GM12864 (cell line): ENCODE measurements around the gene CCDC142.
A peak's percentile ranks its signal among the peaks of the same experiment; 100 is the strongest.
"Not testable (repeated sequence)": the region's sequence is repeated elsewhere in the genome, so short reads cannot be mapped to it uniquely, and the experiment has no call there.

ENCODE experiments used
- DNase-seq: peaks from one replicate; pipeline ENCODE4 v3.0.0-alpha.2; 2011; ENCODE audit warnings: low read depth
- H3K4me3 ChIP-seq: 2 replicates; pipeline ENCODE4 v1.5.1; 2011; ENCODE audit warnings: mild to moderate bottlenecking, low read depth, low read length, control low read depth
- TF ChIP-seq, protein P1 (sequence below): IDR thresholded peaks from 2 replicates; pipeline ENCODE4 v1.5.1; 2011; ENCODE audit warnings: low read depth, mild to moderate bottlenecking, moderate library complexity, low read length, control low read depth, inconsistent platforms; ENCODE audit errors: missing control alignments

Gene CCDC142

DNA sequence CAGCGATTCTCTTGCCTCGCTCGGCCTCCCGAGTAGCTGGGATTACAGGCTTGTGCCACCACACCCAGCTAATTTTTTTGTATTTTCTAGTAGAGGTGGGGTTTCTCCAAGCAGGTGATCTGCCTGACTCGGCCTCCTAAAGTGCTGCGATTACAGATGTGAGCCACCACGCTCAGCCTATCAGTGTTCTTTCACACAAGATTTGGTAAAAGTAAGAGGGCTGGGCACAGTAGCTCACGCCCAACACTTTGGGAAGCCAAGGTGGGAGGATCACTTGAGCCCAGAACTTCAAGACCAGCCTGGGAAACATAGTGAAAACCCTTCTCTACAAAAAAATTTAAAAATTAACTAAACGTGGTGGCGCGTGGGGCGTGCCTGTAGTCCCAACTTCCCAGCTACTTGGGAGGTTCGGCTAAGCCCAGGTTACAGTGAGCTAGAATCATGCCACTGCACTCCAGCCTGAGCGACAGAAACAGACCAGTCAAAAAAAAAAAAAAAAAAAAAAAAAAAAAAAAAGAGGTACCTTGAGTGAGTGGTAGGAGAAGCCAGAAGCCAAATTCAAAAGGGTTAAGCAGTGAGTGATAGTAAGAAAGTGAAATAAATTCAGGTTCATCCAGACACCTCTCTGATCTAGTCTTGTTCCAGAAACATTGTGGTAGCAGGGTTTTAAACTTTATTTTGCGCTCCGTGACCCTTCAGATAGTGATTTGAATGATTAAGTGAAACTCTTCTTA, 11.3 kb downstream of the CCDC142 start:
- TF ChIP-seq, protein P1, sequence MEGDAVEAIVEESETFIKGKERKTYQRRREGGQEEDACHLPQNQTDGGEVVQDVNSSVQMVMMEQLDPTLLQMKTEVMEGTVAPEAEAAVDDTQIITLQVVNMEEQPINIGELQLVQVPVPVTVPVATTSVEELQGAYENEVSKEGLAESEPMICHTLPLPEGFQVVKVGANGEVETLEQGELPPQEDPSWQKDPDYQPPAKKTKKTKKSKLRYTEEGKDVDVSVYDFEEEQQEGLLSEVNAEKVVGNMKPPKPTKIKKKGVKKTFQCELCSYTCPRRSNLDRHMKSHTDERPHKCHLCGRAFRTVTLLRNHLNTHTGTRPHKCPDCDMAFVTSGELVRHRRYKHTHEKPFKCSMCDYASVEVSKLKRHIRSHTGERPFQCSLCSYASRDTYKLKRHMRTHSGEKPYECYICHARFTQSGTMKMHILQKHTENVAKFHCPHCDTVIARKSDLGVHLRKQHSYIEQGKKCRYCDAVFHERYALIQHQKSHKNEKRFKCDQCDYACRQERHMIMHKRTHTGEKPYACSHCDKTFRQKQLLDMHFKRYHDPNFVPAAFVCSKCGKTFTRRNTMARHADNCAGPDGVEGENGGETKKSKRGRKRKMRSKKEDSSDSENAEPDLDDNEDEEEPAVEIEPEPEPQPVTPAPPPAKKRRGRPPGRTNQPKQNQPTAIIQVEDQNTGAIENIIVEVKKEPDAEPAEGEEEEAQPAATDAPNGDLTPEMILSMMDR: no peak
- H3K4me3 ChIP-seq: peak overlapping the region; percentile 79
- no peak for DNase-seq

DNA sequence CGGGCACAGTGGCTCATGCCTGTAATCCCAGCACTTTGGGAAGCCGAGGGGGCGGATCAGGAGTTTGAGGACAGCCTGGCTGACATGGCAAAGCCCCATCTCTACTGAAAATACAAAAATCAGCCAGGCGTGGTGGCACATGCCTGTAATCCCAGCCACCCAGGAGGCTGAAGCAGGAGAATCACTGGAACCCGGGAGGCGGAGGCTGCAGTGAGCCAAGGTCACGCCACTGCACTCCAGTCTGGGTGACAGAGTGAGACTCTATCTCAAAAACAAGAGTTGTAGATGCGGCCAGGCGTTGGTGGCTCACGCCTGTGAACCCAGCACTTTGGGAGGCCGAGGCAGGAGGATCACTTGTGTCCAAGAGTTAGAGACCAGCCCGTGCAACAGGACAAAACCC, 12.1 kb downstream of the CCDC142 start:
- H3K4me3 ChIP-seq, DNase-seq: not testable (repeated sequence)

DNA sequence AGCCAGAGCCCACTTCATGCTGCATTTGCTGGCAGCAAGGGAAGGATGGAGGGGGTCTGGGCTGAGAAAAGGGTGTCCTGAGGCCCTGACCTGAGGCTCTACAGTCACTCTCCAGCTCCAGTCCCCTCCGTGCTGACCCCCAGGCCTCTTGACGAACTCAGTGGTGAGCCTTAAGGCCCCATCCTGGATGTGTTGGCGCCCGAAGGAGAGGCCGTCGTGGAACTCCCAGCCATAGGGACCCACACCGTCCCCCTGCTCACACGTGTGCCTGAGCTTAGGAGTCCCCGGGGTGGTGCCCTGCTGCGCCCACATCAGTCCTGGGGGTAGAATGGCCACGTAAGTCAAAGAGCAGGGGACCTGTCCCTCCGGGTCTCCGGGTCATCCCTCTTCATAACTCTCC, 18.4 kb downstream of the CCDC142 start:
- H3K4me3 ChIP-seq: peak overlapping the region; percentile 86
- DNase-seq: no peak
- TF ChIP-seq, protein P1: no peak

DNA sequence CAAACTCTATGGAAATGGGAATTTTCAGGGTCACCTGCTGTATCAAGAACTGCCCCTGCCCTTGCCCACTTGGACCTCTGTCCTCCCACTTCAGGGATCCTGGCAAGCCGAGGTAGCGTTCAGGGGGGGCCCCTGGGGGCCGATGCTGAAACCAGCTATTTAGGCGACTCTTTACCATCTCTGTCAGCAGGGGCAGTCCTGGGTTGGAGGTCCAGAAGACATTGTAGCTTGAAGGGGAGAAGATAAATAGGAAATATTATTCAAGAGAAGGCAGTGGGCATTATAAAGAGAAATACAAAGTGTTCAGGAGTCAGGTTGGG, 20.1 kb downstream of the CCDC142 start:
- TF ChIP-seq, protein P1: no peak
- DNase-seq: no peak

DNA sequence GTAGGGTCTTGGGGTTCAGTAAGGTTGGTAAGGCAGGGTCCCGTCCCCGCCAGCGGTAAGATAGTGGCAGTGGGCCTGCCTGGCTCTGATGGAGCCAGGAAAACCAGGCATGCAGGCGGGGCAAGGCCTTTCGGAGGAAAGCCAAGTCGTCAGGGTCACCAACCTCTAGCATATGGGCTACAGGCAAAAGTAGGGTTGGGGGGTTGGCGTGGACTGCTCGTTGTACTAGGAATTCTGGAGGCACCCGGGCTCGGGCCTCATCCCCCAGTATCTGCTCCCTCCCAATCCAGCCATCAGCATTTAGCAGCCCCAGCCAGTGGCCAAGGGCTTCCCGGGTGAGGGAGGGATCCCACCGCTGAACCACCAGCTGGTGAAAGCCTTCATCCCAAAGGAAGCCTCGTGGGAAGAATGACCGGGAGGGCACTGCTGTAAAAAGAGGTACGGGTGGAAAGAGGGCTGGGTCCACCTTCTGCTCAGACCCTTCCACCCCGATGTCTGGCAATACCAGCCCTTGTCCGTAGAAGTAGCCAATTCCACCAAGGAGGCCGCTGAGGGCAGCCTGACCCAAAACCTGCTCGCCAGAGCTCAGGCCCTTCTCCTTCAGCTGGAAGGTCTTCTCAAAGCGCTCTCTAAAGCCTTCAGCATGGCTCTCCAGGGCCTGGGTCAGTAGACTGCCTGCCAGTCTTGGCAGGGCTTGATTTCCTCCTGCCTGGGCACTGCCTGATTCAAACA, 20.6 kb downstream of the CCDC142 start:
- H3K4me3 ChIP-seq: no peak overlapping the region
- TF ChIP-seq, protein P1: no peak
- DNase-seq: no peak

More for the DNA sequence above, 20.1 kb downstream of the CCDC142 start:
- H3K4me3 ChIP-seq: no peak overlapping the region

DNA sequence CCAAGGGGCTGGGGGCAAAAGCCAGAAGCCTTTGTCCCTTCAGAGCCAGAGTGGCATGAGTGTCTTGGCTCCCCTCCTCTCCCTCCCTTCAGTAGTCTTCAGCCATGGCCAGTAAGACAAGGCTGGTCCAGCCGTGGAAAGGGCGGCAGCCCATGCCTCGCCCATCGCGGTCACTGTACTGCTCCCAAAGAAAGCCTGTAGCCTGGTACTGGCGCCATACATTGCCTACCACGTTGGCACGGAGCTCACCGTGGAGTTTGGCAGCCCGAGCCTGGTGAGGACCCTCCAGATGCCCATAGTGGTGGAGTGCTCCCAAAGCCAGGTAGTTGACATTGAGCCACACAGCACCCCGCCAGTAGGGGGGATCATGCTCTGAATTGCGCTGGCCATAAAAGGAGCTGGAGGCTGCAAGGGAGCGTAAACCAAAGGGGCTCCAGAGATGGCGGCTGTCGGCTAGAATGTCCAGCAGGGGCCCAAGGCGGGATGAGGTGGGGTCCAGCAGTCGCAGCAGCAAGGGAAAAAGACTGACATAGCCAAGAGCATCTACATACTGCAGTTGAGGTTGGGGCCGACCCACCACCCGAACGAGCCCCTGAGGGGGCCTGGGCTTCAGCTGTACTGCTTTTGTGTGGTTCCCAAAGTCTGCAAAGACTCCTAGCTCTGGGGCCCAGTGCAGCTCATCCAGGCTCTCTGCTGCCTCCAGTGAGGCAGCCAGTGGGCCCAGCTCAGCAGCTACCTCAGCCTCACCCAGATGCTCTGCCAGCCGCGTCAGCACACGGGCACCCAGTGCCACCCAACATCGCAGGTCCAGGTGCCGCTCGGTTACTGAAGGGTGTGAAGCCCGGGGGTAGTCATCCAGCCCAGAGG, 21.4 kb downstream of the CCDC142 start:
- TF ChIP-seq, protein P1: peak; percentile 35
- no peak overlapping the region for H3K4me3 ChIP-seq
- no peak for DNase-seq

DNA sequence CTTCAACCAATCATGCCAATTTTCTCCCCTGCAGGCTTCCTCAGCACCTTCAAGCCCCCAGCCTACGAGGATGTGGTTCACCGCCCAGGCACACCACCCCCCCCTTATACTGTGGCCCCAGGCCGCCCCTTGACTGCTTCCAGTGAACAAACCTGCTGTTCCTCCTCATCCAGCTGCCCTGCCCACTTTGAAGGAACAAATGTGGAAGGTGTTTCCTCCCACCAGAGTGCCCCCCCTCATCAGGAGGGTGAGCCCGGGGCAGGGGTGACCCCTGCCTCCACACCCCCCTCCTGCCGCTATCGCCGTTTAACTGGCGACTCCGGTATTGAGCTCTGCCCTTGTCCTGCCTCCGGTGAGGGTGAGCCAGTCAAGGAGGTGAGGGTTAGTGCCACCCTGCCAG, 22.6 kb downstream of the CCDC142 start:
- not testable (repeated sequence) for DNase-seq, H3K4me3 ChIP-seq

DNA sequence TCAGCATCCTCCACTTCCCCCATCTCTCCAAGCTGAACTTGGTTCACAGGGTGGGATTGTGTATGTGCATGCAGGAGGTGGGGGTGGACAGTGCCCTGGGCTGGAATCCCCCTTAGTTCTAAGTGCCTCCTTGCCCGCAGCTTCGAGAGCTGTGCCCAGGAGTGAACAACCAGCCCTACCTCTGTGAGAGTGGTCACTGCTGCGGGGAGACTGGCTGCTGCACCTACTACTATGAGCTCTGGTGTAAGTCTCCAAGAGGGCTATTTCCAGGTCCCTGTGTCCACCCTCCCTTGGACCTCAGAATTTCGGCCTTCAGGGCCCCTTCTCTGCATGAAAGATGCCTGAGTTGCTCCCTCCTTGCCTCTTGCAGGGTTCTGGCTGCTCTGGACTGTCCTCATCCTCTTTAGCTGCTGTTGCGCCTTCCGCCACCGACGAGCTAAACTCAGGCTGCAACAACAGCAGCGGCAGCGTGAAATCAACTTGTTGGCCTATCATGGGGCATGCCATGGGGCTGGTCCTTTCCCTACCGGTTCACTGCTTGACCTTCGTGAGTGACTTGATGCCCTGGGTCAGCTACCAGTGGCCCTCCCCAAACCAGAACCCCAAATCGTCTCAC, 23.2 kb downstream of the CCDC142 start:
- H3K4me3 ChIP-seq: peak overlapping the region; percentile 90
- not testable (repeated sequence) for DNase-seq
